NCI-H82 treated with DMSO at 0.1 percent for 48 hours (cell line): ENCODE results near the gene DAAM2.
A peak's percentile ranks its signal among the peaks of the same experiment; 100 is the strongest.

Source experiments
- DNase-seq: peaks from one replicate; lab custom pipeline; 2025; ENCODE audit not compliant: unreplicated experiment; lab: John Stamatoyannopoulos, UW

The DAAM2 gene

GRCh38 chr6:39925191-39925930 is 133.2 kb downstream of the DAAM2 start:
- no peak for DNase-seq

- no peak for DNase-seq
Observed at GRCh38 chr6:39925931-39926290, 133.7 kb downstream of the DAAM2 start.

- no peak for DNase-seq
Observed at GRCh38 chr6:39926668-39927067, 134.5 kb downstream of the DAAM2 start.

- no peak for DNase-seq
Observed at GRCh38 chr6:39927159-39927558, 135.0 kb downstream of the DAAM2 start.

- DNase-seq: no peak
Observed at GRCh38 chr6:39929039-39929732, 137.0 kb downstream of the DAAM2 start.

GRCh38 chr6:39929733-39930461 is 137.7 kb downstream of the DAAM2 start:
- no peak for DNase-seq

- no peak for DNase-seq
Observed at GRCh38 chr6:39930540-39930939, 138.4 kb downstream of the DAAM2 start.

GRCh38 chr6:39931607-39932006 is 139.4 kb downstream of the DAAM2 start:
- peak; percentile 21 for DNase-seq

- DNase-seq: peak; percentile 83
Observed at GRCh38 chr6:39932386-39932910, 140.3 kb downstream of the DAAM2 start.

- DNase-seq: no peak
Observed at GRCh38 chr6:39933669-39934130, 141.5 kb downstream of the DAAM2 start.

GRCh38 chr6:39934131-39934757 is 142.1 kb downstream of the DAAM2 start, which contains the start of gene MOCS1:
MOCS1 (minus strand) TSS chr6:39934462; CDS start chr6:39934417, 45 bp downstream.
- DNase-seq: peak; percentile 24

- peak; percentile 46 for DNase-seq
Observed at GRCh38 chr6:39935241-39935640, 143.1 kb downstream of the DAAM2 start.

- no peak for DNase-seq
Observed at GRCh38 chr6:39936857-39937256, 144.7 kb downstream of the DAAM2 start.

GRCh38 chr6:39937686-39938333 is 145.6 kb downstream of the DAAM2 start:
- peak; percentile 51 for DNase-seq

- peak; percentile 74 for DNase-seq
Observed at GRCh38 chr6:39938773-39939654, 146.8 kb downstream of the DAAM2 start.

GRCh38 chr6:39941138-39941537 is 149.0 kb downstream of the DAAM2 start:
- no peak for DNase-seq

- DNase-seq: no peak
Observed at GRCh38 chr6:39941820-39942219, 149.6 kb downstream of the DAAM2 start.

GRCh38 chr6:39942903-39943580 is 150.9 kb downstream of the DAAM2 start:
- DNase-seq: no peak

- no peak for DNase-seq
Observed at GRCh38 chr6:39945626-39946025, 153.4 kb downstream of the DAAM2 start.
